PC-3 (cell line): ENCODE measurements around the gene PRKG2.

Source experiments
- EZH2 ChIP-seq: fragments of 300-600 bp; sonication (generic); IDR thresholded peaks from one replicate; pipeline ENCODE4 v1.6.1; 2017; ENCODE audit warnings: antibody characterized with exemption, mild to moderate bottlenecking, low read length; ENCODE audit not compliant: unreplicated experiment
- TF ChIP-seq, protein P1 (sequence below): fragments of 300-600 bp; sonication (generic); conservative IDR thresholded peaks from 2 replicates; pipeline ENCODE4 v1.5.1; 2017; ENCODE audit warnings: antibody characterized with exemption, low read depth, mild to moderate bottlenecking, low read length

DNA sequence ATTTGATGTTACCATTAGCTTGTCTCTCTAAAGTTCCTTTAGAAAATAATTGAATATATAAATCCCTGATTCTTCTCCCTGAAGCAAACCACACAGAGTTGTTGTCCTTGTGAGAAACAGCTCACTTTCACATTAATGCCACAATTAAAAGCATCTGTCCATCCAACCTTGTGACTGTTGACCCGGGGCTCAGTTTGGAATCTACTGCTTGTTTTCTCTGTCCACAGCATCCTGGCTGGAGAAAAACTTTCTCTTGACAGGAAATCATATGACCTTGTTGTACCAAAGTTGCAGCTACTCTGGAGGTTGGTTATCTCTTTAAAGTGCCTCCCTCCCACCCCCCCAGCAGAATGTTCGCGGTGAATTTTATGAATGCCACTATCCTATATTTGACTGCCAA is 3.1 kb downstream of the PRKG2 start:
- TF ChIP-seq, protein P1, sequence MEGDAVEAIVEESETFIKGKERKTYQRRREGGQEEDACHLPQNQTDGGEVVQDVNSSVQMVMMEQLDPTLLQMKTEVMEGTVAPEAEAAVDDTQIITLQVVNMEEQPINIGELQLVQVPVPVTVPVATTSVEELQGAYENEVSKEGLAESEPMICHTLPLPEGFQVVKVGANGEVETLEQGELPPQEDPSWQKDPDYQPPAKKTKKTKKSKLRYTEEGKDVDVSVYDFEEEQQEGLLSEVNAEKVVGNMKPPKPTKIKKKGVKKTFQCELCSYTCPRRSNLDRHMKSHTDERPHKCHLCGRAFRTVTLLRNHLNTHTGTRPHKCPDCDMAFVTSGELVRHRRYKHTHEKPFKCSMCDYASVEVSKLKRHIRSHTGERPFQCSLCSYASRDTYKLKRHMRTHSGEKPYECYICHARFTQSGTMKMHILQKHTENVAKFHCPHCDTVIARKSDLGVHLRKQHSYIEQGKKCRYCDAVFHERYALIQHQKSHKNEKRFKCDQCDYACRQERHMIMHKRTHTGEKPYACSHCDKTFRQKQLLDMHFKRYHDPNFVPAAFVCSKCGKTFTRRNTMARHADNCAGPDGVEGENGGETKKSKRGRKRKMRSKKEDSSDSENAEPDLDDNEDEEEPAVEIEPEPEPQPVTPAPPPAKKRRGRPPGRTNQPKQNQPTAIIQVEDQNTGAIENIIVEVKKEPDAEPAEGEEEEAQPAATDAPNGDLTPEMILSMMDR: no peak
- no peak for TF ChIP-seq EZH2
